ENCODE results near the gene PGM2L1.

The PGM2L1 gene

DNA sequence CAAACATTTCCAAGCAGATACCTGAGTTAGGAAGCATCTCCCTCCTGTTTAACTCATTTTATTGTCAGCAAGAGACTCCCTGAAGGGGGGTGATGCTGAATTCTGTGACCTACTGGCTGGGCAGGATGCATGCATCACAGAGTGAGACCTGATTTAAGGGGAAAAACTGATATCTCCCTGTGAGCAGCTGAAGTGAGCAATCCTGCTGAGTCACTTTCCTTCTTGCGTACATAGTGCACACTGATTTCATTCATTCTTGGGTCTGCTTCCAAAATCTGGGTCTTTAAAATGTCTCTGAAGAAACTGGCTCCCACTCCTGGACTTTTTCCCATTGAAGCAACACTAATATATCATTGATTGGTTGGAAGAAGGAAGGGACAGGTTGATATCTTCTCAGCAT is 110.1 kb downstream of the PGM2L1 start:
- DNase-seq: no peak

GRCh38 chr11:74284466-74284865 is 113.8 kb downstream of the PGM2L1 start:
- no peak for DNase-seq

DNA sequence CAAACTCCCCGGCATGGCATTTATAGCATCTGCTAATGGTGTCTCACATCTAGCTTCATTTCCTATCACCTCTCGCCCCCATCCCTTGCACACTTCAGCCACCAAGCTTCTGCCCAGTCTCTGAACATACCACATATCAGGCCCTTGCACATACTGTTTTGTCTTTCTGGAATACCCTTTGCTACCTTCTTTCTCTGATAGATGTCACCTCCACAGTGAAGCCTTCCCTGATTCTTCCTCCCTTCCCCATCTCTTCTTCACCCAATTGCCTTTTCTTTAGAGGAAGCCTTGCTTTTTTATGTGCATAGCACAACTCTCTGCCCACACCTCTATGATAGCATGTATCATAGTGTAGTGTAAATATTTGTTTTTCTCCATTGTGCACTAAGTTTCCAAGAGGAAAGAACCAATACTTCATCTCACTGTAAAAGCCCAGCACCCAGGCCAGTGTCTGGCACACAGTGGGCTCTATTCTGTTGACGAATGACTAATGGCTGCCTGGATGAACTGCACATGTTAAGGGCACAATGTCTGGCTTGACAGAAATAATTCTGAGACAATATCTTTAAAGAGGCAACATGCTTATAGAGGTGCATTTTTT is 114.6 kb downstream of the PGM2L1 start:
- DNase-seq: no peak

GRCh38 chr11:74282914-74283371 is 115.3 kb downstream of the PGM2L1 start:
- no peak for DNase-seq

DNA sequence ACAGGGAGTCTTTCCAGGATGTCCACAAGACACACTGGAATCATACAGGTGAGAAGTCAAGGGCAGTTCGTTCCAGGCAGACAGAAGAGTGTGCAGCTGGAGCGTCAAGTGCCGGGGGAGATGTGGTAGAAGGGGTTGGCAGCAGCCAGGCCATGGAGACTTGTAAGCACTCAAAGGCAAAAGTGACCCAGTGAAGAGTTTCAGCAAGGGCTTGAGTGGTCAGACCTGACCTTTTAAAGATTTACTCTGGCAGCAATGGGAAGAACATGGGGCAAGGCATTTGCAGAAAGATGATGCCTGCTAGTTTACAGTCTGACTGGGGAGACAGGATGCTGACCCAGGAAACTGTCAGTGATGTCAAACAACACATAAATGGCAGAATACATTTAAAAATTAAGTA is 115.8 kb downstream of the PGM2L1 start:
- DNase-seq: no peak

- no peak for DNase-seq
Observed at GRCh38 chr11:74280494-74280893, 117.7 kb downstream of the PGM2L1 start.

Measured in CD4-positive, alpha-beta T cell treated with Interleukin-15 for 1 hour (primary cell).